ENCODE data around the gene HVCN1.

HVCN1 gene

DNA sequence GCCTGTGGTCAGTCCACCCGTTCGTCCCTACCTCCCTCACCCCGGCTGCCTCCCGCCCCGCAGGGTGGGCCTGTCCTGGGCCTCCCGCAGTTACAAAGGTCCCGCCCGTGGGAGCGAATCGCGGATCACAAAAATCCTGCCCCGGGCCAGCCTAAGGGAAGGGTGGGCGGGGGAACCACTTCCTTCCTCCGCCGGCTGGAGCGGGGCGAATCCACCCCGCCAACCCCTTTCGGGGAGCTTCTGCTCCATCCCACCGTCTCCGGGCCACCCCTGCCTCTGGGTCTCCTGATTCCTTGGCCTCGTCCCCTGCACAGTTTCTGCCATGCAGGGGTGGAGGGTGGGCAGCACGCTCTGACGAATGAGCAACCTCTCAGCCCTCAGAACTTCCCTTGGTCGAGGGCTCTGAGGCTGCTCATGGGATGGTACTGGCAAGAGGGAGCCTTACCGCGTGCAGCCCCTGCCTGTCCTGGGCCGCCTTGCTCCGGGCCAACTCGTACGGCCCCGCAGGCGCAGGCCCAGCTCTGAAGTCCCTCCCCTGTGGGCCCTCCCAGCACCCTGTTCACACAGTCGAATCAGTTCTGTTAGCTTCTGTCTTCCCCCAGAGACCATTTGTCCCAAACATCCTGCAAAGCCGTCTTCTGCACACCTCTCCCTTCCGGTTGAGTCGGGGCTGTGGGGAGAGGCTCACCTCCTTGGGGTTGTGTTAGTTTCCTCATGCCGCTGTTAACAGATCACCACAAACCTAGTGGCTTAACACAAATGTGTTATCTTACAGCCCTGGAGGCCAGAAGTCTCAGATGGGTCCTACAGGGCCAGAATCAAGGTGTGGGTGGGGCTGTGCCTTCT lies 589 bp upstream of the HVCN1 start:
- H2AFZ ChIP-seq (ENCODE audit: low read length): peak overlapping the region; percentile 88
- no peaks in the 10 kb centered on the region; the same call in 1 of the 2 replicates for H3K79me2 ChIP-seq (ENCODE audit: insufficient read depth, low read length)
- no peaks in the 10 kb centered on the region for H3F3A ChIP-seq (ENCODE audit: low read depth)
- H3K9me2 ChIP-seq (replicated peaks; ENCODE audit: low read depth, low read length): no peaks in the 10 kb centered on the region
- H3K4me1 ChIP-seq (ENCODE audit: insufficient read depth, low read length, poor library complexity, severe bottlenecking): peaks cover 16% of the 10 kb centered on the region
- TF ChIP-seq EZH2phosphoT487 (IDR thresholded peaks at IDR 0.05; ENCODE audit: borderline replicate concordance): no peak
- TF ChIP-seq, protein P1, sequence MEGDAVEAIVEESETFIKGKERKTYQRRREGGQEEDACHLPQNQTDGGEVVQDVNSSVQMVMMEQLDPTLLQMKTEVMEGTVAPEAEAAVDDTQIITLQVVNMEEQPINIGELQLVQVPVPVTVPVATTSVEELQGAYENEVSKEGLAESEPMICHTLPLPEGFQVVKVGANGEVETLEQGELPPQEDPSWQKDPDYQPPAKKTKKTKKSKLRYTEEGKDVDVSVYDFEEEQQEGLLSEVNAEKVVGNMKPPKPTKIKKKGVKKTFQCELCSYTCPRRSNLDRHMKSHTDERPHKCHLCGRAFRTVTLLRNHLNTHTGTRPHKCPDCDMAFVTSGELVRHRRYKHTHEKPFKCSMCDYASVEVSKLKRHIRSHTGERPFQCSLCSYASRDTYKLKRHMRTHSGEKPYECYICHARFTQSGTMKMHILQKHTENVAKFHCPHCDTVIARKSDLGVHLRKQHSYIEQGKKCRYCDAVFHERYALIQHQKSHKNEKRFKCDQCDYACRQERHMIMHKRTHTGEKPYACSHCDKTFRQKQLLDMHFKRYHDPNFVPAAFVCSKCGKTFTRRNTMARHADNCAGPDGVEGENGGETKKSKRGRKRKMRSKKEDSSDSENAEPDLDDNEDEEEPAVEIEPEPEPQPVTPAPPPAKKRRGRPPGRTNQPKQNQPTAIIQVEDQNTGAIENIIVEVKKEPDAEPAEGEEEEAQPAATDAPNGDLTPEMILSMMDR (conservative IDR thresholded peaks at IDR 0.05; ENCODE audit: low read length): no peak
- peak overlapping the region; percentile 77 for H3K4me3 ChIP-seq (ENCODE audit: low read length, poor library complexity, severe bottlenecking)
- peak overlapping the region; percentile 85 for H3K9ac ChIP-seq (ENCODE audit: low read depth, low read length, poor library complexity, severe bottlenecking)
- no peaks in the 10 kb centered on the region for H4K20me1 ChIP-seq (ENCODE audit: insufficient read depth, low read length, poor library complexity, severe bottlenecking)
- H3K4me2 ChIP-seq (ENCODE audit: low read depth, low read length, poor library complexity, severe bottlenecking): peak overlapping the region; percentile 67
- no peaks in the 10 kb centered on the region for H3K9me3 ChIP-seq (ENCODE audit: insufficient read depth, low read depth, low read length)
- H3K27me3 ChIP-seq (ENCODE audit: insufficient read depth, low read length, poor library complexity, severe bottlenecking): no peaks in the 10 kb centered on the region
- no peaks in the 10 kb centered on the region for H3K36me3 ChIP-seq (ENCODE audit: insufficient read depth, low read length)

DNA sequence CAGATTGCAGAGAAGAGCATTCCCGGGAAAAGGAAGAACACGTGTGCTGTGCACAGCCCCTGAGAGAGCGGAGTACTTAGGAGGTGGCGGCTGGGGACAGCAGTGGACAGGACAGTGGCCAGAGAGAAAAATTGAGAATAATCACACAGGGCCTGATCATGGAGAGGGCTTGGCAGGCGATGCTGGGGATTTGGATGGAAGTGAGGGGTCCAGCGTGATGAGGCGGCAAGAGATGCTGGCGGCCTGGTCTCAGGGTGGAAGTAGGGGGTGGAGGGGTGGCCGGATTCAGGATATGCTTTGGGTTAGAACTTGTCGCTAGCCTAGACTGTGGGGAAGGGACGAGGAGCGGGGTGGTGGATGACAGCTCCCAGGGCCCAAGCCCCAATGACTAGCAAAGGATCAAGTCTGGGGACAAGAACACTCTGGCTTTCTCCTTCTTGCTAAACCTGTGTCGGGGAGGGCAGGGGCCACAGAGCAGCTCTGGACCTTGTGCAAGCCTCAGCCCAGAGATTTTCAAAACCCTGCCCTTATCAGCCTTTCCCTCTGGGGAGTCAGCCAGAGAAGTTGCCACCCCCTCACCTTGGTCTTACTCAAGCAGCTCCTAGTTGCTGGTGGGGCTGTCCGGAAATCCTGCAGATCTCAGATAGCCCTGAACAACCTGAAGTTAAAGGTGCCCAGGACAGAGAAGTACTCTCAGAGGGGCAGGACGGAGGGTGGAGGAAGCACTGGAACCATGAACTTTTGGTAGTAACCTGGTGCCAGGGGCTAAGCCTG lies 1.3 kb downstream of the HVCN1 start:
- H3K4me2 ChIP-seq (ENCODE audit: low read depth, low read length, poor library complexity, severe bottlenecking): peak overlapping the region; percentile 67
- no peaks in the 10 kb centered on the region for H4K20me1 ChIP-seq (ENCODE audit: insufficient read depth, low read length, poor library complexity, severe bottlenecking)
- TF ChIP-seq, protein P1 (conservative IDR thresholded peaks at IDR 0.05; ENCODE audit: low read length): no peak
- TF ChIP-seq EZH2phosphoT487 (IDR thresholded peaks at IDR 0.05; ENCODE audit: borderline replicate concordance): no peak
- H2AFZ ChIP-seq (ENCODE audit: low read length): no peak overlapping the region
- H3K4me3 ChIP-seq (ENCODE audit: low read length, poor library complexity, severe bottlenecking): peak overlapping the region; percentile 77
- H3K79me2 ChIP-seq (ENCODE audit: insufficient read depth, low read length): no peaks in the 10 kb centered on the region; the same call in 1 of the 2 replicates
- no peaks in the 10 kb centered on the region for H3K27me3 ChIP-seq (ENCODE audit: insufficient read depth, low read length, poor library complexity, severe bottlenecking)
- H3F3A ChIP-seq (ENCODE audit: low read depth): no peaks in the 10 kb centered on the region
- H3K9ac ChIP-seq (ENCODE audit: low read depth, low read length, poor library complexity, severe bottlenecking): no peak overlapping the region
- no peaks in the 10 kb centered on the region for H3K9me3 ChIP-seq (ENCODE audit: insufficient read depth, low read depth, low read length)
- no peaks in the 10 kb centered on the region for H3K36me3 ChIP-seq (ENCODE audit: insufficient read depth, low read length)
- peaks cover 16% of the 10 kb centered on the region for H3K4me1 ChIP-seq (ENCODE audit: insufficient read depth, low read length, poor library complexity, severe bottlenecking)
- H3K9me2 ChIP-seq (replicated peaks; ENCODE audit: low read depth, low read length): no peaks in the 10 kb centered on the region

DNA sequence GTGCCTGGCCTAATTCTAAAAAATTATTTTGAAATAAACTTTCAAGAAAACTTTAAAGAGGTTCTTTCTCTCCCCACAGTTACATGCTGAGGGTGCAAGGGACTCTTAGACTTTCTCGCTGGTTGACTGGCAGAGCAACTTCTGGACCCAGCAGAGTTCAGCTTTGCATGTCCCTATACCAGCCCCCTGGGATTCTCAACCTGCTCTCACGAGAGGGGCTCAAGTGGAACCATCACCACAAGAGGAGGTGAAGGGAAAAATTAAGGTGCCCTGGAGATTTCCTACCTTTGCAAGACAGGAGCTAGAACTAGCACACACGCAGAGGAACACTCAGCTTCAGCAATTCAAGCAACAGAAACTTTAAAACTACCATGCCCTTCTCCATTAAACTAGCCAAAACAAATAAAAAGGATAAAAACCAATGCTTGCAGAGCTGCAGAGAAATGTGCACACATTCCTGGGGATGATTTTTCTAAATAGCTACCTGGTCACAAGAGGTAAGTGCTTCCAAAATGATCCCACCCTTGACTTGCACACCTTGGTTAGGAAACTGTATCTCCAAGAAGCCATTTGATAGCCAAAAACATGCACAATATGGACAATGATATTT lies 2.5 kb downstream of the HVCN1 start:
- no peaks in the 10 kb centered on the region; the same call in 1 of the 2 replicates for H3K79me2 ChIP-seq (ENCODE audit: insufficient read depth, low read length)
- H3K36me3 ChIP-seq (ENCODE audit: insufficient read depth, low read length): no peaks in the 10 kb centered on the region
- no peak overlapping the region for H3K9ac ChIP-seq (ENCODE audit: low read depth, low read length, poor library complexity, severe bottlenecking)
- no peaks in the 10 kb centered on the region for H3K9me3 ChIP-seq (ENCODE audit: insufficient read depth, low read depth, low read length)
- H3K4me2 ChIP-seq (ENCODE audit: low read depth, low read length, poor library complexity, severe bottlenecking): no peak overlapping the region
- H3K9me2 ChIP-seq (replicated peaks; ENCODE audit: low read depth, low read length): no peaks in the 10 kb centered on the region
- no peaks in the 10 kb centered on the region for H3F3A ChIP-seq (ENCODE audit: low read depth)
- no peak for TF ChIP-seq EZH2phosphoT487 (IDR thresholded peaks at IDR 0.05; ENCODE audit: borderline replicate concordance)
- TF ChIP-seq, protein P1 (conservative IDR thresholded peaks at IDR 0.05; ENCODE audit: low read length): no peak
- H3K4me3 ChIP-seq (ENCODE audit: low read length, poor library complexity, severe bottlenecking): no peak overlapping the region
- no peaks in the 10 kb centered on the region for H4K20me1 ChIP-seq (ENCODE audit: insufficient read depth, low read length, poor library complexity, severe bottlenecking)
- H3K4me1 ChIP-seq (ENCODE audit: insufficient read depth, low read length, poor library complexity, severe bottlenecking): peaks cover 16% of the 10 kb centered on the region
- no peaks in the 10 kb centered on the region for H3K27me3 ChIP-seq (ENCODE audit: insufficient read depth, low read length, poor library complexity, severe bottlenecking)
- no peak overlapping the region for H2AFZ ChIP-seq (ENCODE audit: low read length)
